Measurements from ENCODE around the gene APPL2.

DNA sequence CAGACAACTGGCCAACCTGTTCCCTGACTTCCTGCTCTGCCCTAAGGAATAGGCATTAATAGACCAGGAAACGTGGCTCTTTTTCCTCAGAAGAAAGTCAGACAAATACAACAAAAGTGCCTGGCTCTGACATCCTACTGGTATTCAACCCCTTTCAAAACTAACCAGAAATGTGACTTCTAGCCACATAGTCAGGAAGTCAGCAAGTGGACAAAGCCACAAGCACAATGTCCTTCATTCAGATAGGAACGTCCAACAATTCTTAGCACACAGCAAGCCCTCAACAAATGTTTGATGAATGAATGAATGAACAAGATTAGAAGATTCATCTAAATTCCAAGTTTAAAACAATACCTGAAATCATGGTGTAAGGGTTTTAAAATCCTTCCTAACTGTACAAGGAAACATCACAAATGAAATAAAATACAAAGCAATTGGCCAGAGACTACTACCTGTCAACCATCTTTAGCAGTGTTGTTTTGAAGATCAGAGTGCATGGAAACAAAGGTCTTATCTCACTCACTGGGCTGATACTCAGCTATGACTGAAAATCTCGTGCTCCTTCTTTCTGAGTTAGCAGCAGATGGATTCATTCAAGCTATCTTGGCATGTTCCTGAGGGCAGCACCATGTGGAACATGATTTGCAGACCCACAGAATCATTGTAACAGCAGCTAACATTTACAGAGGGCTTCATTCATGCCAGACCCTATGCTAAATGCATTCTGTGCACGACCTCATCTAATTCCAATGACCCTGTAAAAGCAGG, 16.5 kb downstream of the APPL2 start:
- TF ChIP-seq, protein P1, sequence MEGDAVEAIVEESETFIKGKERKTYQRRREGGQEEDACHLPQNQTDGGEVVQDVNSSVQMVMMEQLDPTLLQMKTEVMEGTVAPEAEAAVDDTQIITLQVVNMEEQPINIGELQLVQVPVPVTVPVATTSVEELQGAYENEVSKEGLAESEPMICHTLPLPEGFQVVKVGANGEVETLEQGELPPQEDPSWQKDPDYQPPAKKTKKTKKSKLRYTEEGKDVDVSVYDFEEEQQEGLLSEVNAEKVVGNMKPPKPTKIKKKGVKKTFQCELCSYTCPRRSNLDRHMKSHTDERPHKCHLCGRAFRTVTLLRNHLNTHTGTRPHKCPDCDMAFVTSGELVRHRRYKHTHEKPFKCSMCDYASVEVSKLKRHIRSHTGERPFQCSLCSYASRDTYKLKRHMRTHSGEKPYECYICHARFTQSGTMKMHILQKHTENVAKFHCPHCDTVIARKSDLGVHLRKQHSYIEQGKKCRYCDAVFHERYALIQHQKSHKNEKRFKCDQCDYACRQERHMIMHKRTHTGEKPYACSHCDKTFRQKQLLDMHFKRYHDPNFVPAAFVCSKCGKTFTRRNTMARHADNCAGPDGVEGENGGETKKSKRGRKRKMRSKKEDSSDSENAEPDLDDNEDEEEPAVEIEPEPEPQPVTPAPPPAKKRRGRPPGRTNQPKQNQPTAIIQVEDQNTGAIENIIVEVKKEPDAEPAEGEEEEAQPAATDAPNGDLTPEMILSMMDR (IDR thresholded peaks at IDR 0.05): no peak
- TF ChIP-seq EZH2 (IDR thresholded peaks at IDR 0.05): no peak

All from neural progenitor cell (in vitro differentiated cells).